Activated CD4-positive, alpha-beta memory T cell treated with anti-CD3 and anti-CD28 coated beads for 36 hours (primary cell): ENCODE measurements around the gene AGBL3. TPM values are rescaled to one million over a fixed set of nuclear protein-coding genes. Genes with fewer than 3 reads are reported as not detected.

ENCODE experiments used
- CTCF ChIA-PET: fragments of 350-600 bp; sonication (Branson Sonifier 250); formaldehyde crosslinking; loops from one replicate; lab custom pipeline; 2021; ENCODE audit warnings: antibody characterized with exemption, inconsistent platforms; lab: Charles Lee
- POLR2A ChIA-PET: fragments of 350-600 bp; sonication (Branson Sonifier 250); formaldehyde crosslinking; loops from one replicate; lab custom pipeline; 2021; ENCODE audit warnings: antibody characterized with exemption; lab: Charles Lee
- DNase-seq: peaks from one replicate; pipeline ENCODE4 v3.0.0-alpha.2; 2020
- H3K27ac Mint-ChIP-seq: one replicate; pipeline ENCODE4 v1.8.0; 2021; ENCODE audit warnings: mixed read lengths
- H3K27me3 Mint-ChIP-seq: one replicate; pipeline ENCODE4 v1.8.0; 2021; ENCODE audit warnings: mixed read lengths
- H3K36me3 Mint-ChIP-seq: one replicate; pipeline ENCODE4 v1.8.0; 2021; ENCODE audit warnings: mixed read lengths
- H3K4me1 Mint-ChIP-seq: one replicate; pipeline ENCODE4 v1.8.0; 2021; ENCODE audit warnings: low read depth, mixed read lengths
- H3K4me3 Mint-ChIP-seq: one replicate; pipeline ENCODE4 v1.8.0; 2021; ENCODE audit warnings: mild to moderate bottlenecking, mixed read lengths
- H3K9me3 Mint-ChIP-seq: one replicate; pipeline ENCODE4 v1.8.0; 2021; ENCODE audit warnings: mixed read lengths
- intact Hi-C: fragments of 100-400 bp; cut with micrococcal nuclease; formaldehyde crosslinking; loops from one replicate; pipeline ENCODE4 v1.15.1; 2023
- total RNA-seq, 2 experiments: library from RNA; stranded (reverse); gene quantifications; one replicate each; pipeline ENCODE4 v1.2.3, GENCODE V29; 2021

Gene AGBL3
- total RNA-seq, 2 experiments from 2014 or later, result 3.3 to 3.4 TPM

DNA sequence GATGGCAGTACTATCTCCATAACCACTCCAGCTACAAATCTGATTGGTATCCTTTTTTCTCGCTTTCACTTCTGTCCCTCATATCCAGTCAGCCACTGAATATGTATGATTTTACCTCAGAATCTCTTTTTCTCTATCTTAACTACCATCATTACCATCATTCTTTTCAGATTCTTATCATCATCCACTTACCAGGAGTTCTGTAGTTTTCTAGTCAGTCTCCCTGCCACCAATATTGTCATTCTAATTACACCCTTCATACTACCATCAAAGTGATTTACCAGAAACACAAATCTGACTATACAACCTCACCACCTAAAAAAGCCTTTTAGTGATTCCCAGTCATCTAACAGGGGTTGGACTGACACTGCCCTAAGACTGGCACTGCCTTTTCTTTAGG is 96.7 kb downstream of the AGBL3 start:
- POLR2A ChIA-PET, result no interaction called here
- H3K27ac Mint-ChIP-seq, result no peak overlapping the region

DNA sequence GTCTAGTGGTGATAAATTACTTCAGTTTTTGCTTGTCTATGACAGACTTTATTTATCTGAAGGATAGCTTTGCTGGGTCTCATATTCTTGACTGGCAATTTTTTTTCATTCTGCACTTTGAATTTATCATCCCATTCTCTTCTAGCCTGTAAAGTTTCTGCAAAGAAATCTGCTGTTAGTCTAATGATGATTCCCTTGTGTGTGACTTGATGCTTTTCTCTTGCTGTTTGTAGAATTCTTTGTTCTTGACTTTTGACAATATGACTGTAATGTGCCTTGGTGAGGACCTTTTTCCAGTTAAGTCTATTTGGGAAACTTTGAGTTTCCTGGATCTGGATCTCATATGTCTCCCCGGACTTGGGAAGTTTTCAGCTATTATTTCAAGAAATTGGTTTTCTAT is 102.3 kb downstream of the AGBL3 start:
- Mint-ChIP-seq H3K36me3 (peaks cover 23% of the 10 kb centered on the region), H3K27me3 (no peaks in the 10 kb centered on the region)
- intact Hi-C loops, result no loop called here

More for the DNA sequence above, 96.7 kb downstream of the AGBL3 start:
- intact Hi-C loops, result no loop called here
- Mint-ChIP-seq H3K4me1 (no peaks in the 10 kb centered on the region), H3K27me3 (no peaks in the 10 kb centered on the region), H3K4me3 (no peak overlapping the region), H3K9me3 (peaks cover 32% of the 10 kb centered on the region), H3K36me3 (peaks cover 4% of the 10 kb centered on the region)
- no peak for DNase-seq
- CTCF ChIA-PET, result no interaction called here

DNA sequence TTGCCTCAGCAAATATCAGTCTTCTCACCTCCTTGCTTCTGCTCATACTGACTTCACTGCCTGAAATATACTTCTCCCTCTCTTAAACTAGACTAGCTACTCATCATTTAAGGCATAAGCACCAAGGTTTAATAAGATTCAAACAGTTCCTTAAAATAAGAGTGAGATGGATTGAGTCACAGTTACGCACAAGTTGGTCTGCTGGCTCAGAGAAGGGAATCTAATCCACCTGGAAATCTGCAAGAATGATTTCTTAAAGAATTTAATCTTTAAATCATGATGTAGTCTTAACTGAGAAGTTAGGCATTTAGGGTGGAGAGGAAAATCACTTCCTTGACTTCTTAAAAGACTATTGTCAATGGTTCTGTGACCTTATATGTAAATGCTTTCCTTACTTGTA is 105.4 kb downstream of the AGBL3 start:
- CTCF ChIA-PET, result no interaction called here
- Mint-ChIP-seq H3K36me3 (peaks cover 25% of the 10 kb centered on the region), H3K27me3 (no peaks in the 10 kb centered on the region), H3K27ac (no peak overlapping the region), H3K4me1 (no peaks in the 10 kb centered on the region), H3K4me3 (no peak overlapping the region), H3K9me3 (peaks cover 16% of the 10 kb centered on the region)
- POLR2A ChIA-PET, result no interaction called here
- intact Hi-C loops, result no loop called here
- no peak for DNase-seq

More for the DNA sequence above, 102.3 kb downstream of the AGBL3 start:
- H3K9me3 Mint-ChIP-seq, result peaks cover 41% of the 10 kb centered on the region
- no peak overlapping the region for H3K4me3 Mint-ChIP-seq
- POLR2A ChIA-PET, result no interaction called here
- no peak for DNase-seq
- H3K27ac Mint-ChIP-seq, result no peak overlapping the region
- CTCF ChIA-PET, result no interaction called here
- no peaks in the 10 kb centered on the region for H3K4me1 Mint-ChIP-seq

DNA sequence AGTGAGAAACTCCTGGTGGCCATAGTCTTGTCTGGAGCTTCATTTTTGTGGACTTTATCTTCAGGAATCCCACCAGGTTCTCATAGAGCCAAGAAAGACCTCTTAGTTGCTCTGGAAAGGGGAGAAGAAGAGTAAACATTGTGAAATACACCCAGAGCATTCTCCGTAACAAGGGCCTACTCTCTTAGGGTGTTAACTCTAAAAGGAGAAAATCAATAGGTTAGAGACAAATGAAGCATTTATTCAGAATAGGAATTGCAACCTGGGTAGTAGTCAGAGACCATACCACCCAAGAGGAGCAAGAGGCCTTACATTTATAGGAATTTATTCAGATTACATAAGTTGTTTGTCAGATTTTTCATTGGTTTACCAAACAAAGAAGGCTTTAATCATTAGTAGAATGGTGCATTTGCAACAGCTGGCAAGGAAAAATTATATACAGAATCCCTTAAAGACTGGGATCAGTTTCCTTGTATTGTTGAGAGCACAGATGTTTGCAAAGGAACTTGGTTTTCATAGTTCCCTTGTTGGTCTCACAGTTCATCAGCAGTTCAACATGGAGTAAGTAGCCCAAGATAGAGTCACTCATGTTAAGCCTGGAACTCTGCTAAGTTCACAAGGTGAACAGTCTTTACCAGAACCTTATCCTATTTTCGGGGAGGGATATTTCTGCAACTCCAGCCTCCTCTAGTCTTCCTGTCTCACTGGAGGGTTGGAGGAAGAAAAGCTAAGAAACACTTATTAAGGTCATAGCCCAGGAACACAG is 108.3 kb downstream of the AGBL3 start:
- POLR2A ChIA-PET, result no interaction called here
- no peaks in the 10 kb centered on the region for H3K9me3 Mint-ChIP-seq
- peaks cover 12% of the 10 kb centered on the region for H3K36me3 Mint-ChIP-seq
- H3K27me3 Mint-ChIP-seq, result no peaks in the 10 kb centered on the region
- CTCF ChIA-PET, result no interaction called here
- H3K4me3 Mint-ChIP-seq, result no peak overlapping the region
- no peak for DNase-seq
- intact Hi-C loops, result no loop called here
- no peaks in the 10 kb centered on the region for H3K4me1 Mint-ChIP-seq
- H3K27ac Mint-ChIP-seq, result no peak overlapping the region

DNA sequence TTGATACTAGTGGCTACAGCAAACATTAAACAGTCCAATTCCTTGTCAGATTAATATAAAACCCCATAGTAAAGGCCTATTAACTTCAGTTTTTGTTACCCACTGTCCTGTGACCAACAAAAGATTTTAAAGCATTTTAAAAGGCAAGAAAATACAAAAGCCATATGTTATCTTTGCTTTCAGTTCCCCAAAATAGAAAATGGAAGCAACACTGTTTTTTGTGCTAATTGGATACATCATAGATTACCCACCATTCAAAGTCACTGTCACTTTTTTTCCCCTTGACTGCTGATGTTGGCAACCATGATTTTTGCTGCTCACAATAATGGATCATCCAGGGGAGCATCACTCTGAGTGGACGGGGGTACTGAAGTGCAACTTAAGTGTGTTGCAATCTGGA is 109.1 kb downstream of the AGBL3 start:
- Mint-ChIP-seq H3K4me3 (no peak overlapping the region), H3K36me3 (peaks cover 10% of the 10 kb centered on the region), H3K9me3 (no peaks in the 10 kb centered on the region), H3K4me1 (no peaks in the 10 kb centered on the region), H3K27ac (no peak overlapping the region), H3K27me3 (no peaks in the 10 kb centered on the region)
- DNase-seq, result no peak
- CTCF ChIA-PET, result no interaction called here
- POLR2A ChIA-PET, result no interaction called here
- intact Hi-C loops, result no loop called here

DNA sequence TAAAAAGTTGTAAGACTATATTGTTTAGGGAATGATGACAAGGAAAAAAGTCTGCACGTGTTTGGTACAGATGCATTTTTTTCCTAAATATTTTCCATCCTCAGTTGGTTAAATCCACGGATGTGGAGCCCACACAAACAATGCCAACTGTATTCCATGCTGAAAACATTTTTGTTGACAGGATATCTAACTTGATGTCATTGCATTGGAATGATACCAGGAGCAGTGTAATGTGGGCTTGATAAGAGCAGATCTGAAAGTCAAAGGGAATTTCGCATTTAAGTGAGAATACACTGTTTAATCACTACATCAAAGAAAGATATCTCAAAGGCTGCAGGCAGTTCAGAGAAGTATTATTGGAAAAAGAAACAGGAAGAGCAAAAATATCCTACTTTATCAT is 112.1 kb downstream of the AGBL3 start:
- ChIA-PET POLR2A (no interaction called here), CTCF (no interaction called here)
- no peak overlapping the region for H3K27ac Mint-ChIP-seq
- H3K36me3 Mint-ChIP-seq, result peaks cover 5% of the 10 kb centered on the region
- no peaks in the 10 kb centered on the region for H3K27me3 Mint-ChIP-seq
- H3K4me3 Mint-ChIP-seq, result no peak overlapping the region
- H3K9me3 Mint-ChIP-seq, result no peaks in the 10 kb centered on the region
- DNase-seq, result no peak
- intact Hi-C loops, result no loop called here
- H3K4me1 Mint-ChIP-seq, result no peaks in the 10 kb centered on the region

DNA sequence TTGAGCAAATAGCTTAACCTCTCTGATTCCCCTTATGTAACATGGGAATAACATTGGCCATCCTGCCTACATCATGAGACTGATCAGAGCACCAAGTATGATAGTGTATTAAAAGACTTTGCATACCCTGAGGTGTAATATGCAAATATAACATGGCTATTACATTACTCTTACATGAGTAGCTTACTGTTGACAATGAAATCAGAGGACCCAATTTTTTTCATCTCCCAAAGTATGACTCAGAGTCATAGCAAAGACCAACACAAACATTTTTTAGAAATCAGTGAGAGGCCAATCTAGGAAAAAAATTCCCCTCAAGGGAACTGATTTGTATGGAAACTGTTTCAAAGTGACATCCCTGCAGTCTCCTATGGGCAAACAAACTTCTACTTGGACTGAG is 114.5 kb downstream of the AGBL3 start:
- Mint-ChIP-seq H3K9me3 (peaks cover 5% of the 10 kb centered on the region), H3K27me3 (no peaks in the 10 kb centered on the region), H3K27ac (no peak overlapping the region), H3K4me3 (no peak overlapping the region), H3K36me3 (no peaks in the 10 kb centered on the region), H3K4me1 (no peaks in the 10 kb centered on the region)
- POLR2A ChIA-PET, result no interaction called here
- no peak for DNase-seq
- CTCF ChIA-PET, result no interaction called here
- intact Hi-C loops, result no loop called here

DNA sequence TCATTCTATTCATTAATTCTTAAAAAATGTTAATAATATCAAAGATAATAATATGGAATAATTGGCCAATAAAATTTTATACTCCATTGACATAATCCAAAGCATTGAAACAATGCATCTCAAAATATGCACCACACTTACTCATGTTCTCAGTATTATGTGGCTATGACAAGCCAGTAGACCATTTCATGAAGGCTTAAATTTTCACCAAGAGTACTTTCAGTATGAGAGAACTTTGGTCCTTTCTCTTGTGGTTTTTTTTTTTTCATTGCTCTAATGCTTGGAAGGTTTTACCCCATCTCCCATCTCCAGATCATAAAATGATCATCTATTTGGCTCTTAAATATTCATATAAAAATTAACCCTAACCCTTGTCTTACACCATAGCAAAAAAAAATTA is 116.1 kb downstream of the AGBL3 start:
- intact Hi-C loops, result no loop called here
- H3K27me3 Mint-ChIP-seq, result no peaks in the 10 kb centered on the region
- peaks cover under 1% of the 10 kb centered on the region for H3K36me3 Mint-ChIP-seq
- ChIA-PET CTCF (interaction anchor here (0.7 kb wide), 1 partner anchor 13 kb away, joined by 3 read pairs; no protein-coding TSS in a partner anchor), POLR2A (no interaction called here)
- no peak for DNase-seq
- H3K27ac Mint-ChIP-seq, result no peak overlapping the region
- H3K4me1 Mint-ChIP-seq, result no peaks in the 10 kb centered on the region
- H3K4me3 Mint-ChIP-seq, result no peak overlapping the region
- peaks cover 8% of the 10 kb centered on the region for H3K9me3 Mint-ChIP-seq

DNA sequence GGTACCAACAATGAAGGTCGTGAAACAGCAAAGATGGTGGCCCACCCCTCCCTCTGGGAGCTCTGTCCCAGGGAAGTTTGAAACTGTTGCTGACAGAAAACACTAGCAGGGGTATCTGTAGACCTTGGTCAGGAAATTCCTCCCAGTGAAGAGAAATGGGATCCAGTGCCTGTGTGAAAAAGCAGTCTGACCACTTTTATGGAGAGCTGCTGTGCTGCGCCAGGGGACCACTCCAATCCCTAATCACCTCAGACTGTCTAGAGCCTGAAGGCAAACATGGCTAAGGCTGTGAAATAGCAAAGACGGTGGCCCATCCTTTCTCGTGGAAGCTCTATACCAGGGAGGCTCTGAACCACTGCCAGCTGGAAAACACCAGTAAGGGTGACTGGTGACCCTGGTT is 123.3 kb downstream of the AGBL3 start:
- intact Hi-C loops, result no loop called here
- Mint-ChIP-seq H3K9me3 (peaks cover 8% of the 10 kb centered on the region), H3K27ac (no peak overlapping the region), H3K27me3 (no peaks in the 10 kb centered on the region), H3K36me3 (peaks cover 13% of the 10 kb centered on the region), H3K4me1 (no peaks in the 10 kb centered on the region), H3K4me3 (no peak overlapping the region)
- ChIA-PET POLR2A (no interaction called here), CTCF (no interaction called here)
- DNase-seq, result no peak

DNA sequence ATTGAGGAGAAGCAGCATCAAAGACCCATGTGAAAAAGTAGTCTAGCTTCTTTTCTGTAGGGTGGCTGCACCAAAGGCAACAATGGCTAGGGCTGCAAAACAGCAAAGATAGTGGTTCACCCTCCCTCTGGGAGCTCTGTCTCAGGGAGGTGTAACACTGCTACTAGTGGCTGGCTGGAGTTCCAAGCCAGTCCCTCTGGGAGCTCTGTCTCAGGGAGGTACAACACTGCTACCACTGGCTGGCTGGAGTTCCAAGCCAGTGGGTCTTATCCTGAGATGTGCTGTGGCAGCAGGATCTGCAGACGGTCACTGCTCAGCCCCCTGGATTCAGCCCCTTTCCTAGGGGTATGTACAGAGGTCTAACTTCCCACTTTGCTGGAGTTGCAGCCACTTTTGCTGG is 123.7 kb downstream of the AGBL3 start:
- Mint-ChIP-seq H3K9me3 (peaks cover 8% of the 10 kb centered on the region), H3K27me3 (no peaks in the 10 kb centered on the region), H3K27ac (no peak overlapping the region), H3K4me3 (no peak overlapping the region), H3K4me1 (no peaks in the 10 kb centered on the region), H3K36me3 (peaks cover 13% of the 10 kb centered on the region)
- no peak for DNase-seq
- intact Hi-C loops, result no loop called here
- ChIA-PET POLR2A (no interaction called here), CTCF (no interaction called here)

DNA sequence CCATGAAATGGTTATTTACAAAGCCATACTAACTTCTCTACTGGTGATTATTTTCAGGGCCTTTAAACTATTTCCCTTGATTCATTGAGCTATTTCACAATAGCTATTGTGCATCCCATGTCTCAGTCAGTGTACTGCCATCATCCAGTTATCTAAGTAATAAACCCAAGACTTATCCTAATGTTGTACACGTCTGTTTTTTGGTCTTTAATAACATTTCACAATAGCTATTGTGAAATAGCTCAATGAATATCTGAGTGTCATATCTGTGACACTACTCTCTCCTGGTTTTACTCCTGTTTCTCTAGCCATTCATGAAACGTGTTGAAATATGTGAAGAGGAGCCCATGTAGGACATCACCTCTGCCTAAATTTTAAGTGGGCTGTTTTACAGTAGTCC is 125.1 kb downstream of the AGBL3 start:
- ChIA-PET CTCF (no interaction called here), POLR2A (no interaction called here)
- H3K27me3 Mint-ChIP-seq, result no peaks in the 10 kb centered on the region
- no peak overlapping the region for H3K27ac Mint-ChIP-seq
- intact Hi-C loops, result no loop called here
- no peak overlapping the region for H3K4me3 Mint-ChIP-seq
- DNase-seq, result no peak
- peaks cover 13% of the 10 kb centered on the region for H3K36me3 Mint-ChIP-seq
- H3K9me3 Mint-ChIP-seq, result peaks cover 2% of the 10 kb centered on the region
- H3K4me1 Mint-ChIP-seq, result no peaks in the 10 kb centered on the region

DNA sequence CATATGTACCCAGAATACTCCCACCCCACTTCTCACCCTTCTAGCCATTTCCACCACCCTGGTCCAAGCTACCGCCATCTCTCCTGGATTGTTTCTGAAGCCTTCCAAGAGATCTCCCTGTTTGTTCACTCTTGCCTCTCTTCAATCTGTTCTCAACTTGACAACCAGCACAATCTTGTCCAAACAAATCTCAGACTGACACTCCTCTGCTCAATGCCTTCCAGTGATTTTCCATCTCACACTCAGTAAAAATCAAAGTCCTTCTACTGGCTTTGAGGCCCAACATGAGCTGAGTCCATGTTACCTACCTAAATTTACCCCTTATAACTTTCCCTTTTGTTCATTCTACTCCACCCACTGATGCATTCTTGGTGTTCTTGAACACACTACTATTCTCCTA is 128.3 kb downstream of the AGBL3 start:
- intact Hi-C loops, result no loop called here

DNA sequence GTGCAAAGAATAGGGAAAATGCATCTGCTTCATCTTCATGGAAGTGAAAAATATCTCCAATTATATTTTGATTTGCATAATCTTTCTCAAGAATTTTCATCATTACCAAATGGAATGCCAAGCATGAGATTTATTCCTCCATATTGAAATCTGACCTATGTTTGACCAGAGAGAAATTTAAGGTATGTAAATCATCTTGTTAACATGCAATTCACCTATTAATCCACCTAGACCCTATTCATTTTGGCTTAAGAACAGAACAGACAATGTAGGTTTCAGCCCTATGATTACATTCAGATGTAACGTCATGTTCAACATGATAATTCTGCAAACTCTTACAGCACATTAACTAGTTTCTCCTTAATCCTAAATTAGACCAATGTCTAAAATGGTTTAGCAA is 130.8 kb downstream of the AGBL3 start:
- POLR2A ChIA-PET, result no interaction called here
- peaks cover 20% of the 10 kb centered on the region for H3K36me3 Mint-ChIP-seq

More for the DNA sequence above, 128.3 kb downstream of the AGBL3 start:
- ChIA-PET POLR2A (interaction anchor here (0.6 kb wide), 1 partner anchor 396 kb away, joined by 3 read pairs; no protein-coding TSS in a partner anchor), CTCF (interaction anchor here (0.8 kb wide), 1 partner anchor 12 kb away, joined by 3 read pairs; no protein-coding TSS in a partner anchor)
- no peaks in the 10 kb centered on the region for H3K27me3 Mint-ChIP-seq
- peaks cover 10% of the 10 kb centered on the region for H3K36me3 Mint-ChIP-seq
- H3K4me3 Mint-ChIP-seq, result no peak overlapping the region
- H3K9me3 Mint-ChIP-seq, result peaks cover 4% of the 10 kb centered on the region
- DNase-seq, result no peak
- H3K4me1 Mint-ChIP-seq, result no peaks in the 10 kb centered on the region
- H3K27ac Mint-ChIP-seq, result no peak overlapping the region

More for the DNA sequence above, 130.8 kb downstream of the AGBL3 start:
- Mint-ChIP-seq H3K4me3 (no peak overlapping the region), H3K4me1 (no peaks in the 10 kb centered on the region), H3K9me3 (peaks cover 11% of the 10 kb centered on the region), H3K27ac (no peak overlapping the region), H3K27me3 (no peaks in the 10 kb centered on the region)
- intact Hi-C loops, result no loop called here
- CTCF ChIA-PET, result no interaction called here
- DNase-seq, result no peak
